Stromal cell of bone marrow (primary cell): ENCODE data around the gene MYOC.
"Not testable (repeated sequence)": the region's sequence is repeated elsewhere in the genome, so short reads cannot be mapped to it uniquely, and the experiment has no call there.

Experiments used
- DNase-seq: peaks from one replicate; pipeline ENCODE4 v3.0.0-alpha.2; 2012; ENCODE audit warnings: low read depth

MYOC gene

DNA sequence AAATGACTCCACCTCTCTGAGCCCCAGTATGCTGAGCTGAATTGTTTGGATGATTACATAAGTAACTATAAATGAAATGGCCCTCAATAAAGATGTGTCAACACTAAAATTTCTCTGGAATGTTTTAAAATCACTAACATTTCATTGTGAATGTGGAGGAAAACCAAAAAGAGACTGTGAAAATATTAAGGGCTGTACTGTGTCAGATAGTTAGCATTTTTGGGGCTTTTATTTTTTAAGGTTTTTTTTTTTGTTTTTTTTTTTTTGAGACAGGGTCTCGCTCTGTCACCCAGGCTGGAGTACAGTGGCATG, 6.3 kb downstream of the MYOC start:
- DNase-seq: no peak

DNA sequence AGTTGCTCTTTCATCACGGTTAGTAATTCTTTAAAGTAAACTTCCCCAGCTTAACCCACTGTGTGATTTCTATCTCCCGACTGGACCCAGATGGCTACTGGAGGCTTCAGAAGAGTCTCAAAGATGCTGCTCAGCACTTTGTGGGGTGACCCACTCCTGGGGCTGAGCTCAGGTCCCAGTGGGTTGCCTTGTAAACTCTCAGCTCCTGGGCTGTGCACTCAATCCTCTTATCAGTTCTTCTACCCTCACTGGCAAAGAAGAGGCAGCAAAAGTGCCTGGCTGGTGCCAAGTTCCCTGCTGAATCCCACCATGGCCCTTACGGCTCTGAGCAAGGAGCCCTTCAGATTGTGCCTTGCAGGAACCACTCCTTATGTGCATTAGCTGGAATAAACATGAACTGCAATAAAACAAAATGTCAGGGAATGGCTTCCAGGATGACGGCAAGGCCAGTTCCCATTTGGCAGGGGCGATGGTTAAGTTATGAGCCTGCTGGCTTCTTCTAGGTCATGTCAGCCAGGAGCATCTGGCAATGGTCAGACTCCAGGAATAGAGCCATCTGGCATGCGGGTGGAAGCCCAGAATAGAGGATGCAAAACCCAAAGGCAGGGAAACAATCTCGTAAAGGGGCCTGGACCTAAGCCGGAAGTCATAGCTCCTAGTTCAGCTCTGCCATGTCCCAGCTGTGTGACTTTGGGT, 6.8 kb downstream of the MYOC start:
- DNase-seq: no peak

DNA sequence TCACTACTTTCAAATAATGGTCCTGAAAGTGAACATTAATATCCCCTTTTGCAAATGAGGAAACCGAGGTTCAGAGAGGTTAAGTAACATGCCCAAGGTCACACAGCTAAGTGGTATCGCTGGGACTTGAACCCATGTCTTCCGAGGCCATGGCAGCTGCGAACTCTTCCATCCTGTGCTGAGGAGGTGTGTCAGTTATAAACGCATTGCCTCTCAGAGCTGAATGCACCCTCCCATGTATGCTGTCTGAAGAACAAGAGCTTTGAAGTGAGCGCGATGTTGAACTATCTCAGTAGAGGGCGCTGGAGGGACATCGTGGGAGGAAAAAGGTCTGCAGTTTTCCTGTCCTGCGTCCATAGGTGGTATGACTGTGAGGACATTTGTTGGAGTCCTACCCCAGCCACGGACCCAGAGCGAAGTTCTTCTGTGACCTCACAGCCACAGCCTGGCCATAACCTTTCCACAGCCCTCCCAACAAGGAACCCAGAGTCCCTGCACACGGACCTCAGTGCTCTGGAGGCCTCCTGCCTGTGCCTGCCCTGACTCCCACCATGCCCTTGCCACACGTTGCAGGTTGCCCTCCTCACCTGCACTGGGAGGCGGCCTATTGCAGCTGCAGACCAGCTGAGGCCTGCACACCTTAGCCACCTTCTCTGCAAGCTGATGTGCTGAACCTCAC, 7.5 kb downstream of the MYOC start:
- DNase-seq: peak; percentile 79

DNA sequence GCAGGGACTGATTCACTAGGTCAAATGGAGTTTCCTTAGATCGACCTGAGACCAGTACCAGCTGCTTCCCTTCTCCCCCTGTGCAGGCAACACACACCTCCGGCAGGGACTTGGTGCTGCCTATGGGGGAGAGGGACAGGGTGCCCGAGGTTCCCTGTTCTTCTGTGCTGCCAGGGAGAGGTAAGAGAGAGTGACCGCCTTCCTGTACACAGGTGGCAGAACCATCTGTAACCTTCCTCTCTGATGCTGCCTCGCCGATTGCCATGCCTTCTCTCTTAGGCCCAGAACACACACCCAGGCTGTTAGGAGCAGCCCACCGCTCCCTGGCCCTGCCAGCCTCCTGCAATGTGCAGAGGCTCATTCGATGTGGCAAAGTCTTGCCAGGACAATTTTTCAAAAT, 9.3 kb downstream of the MYOC start:
- no peak for DNase-seq

DNA sequence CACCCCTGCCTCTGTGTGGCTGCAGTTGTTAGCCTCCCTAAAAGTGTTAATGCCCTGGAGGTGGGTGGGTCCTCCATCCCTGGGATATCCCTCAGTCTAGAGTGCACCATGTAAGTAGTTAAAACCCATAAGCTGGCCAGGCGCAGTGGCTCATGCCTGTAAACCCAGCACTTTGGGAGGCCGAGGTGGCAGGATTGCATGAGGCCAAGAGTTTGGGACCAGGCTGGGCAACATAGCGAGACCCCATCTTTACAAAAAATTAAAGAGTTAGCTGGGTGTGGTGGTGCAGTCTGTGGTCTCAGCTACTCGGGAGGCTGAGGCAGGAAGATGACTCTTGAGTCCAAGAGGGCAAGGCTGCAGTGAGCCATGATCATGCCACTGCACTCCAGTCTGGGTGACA, 10.3 kb downstream of the MYOC start:
- DNase-seq: no peak

DNA sequence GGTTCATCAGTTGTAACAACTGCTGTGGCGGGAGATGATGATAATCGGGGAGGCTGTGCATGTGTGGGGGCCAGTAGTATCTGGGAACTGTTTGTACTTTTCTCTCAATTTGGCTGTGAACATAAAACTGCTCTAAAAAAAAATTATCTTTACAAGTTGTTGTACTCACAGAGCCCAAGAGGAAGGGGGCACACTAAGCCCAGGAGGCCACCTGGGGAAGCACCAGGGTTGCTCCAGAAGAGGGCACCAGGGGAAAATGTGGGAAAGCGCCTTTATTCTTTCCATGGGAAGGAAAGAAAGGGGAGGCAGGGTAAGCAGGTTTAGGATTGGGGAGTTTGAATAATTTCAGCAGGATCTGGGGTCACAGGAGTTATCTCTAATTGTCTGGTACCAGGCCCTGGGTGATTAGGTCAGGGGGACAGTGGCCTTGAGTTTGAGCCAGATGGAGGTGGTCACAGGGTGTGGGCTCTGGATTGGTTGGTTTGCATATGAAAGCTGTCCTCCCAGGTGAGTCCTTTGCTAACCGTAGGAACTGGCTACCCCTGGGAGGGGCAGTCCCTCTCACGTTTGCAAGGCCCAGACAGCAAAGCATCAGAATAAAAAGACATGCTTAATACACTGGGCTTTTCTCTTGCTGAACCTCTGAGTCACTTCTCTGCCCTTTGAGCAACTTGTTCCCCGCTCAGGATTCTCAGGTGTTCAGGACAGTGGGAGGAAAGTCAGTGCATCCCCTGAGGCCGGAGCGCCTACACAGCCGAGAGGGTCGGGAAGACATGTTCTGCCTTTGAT, 11.2 kb downstream of the MYOC start:
- DNase-seq: no peak

DNA sequence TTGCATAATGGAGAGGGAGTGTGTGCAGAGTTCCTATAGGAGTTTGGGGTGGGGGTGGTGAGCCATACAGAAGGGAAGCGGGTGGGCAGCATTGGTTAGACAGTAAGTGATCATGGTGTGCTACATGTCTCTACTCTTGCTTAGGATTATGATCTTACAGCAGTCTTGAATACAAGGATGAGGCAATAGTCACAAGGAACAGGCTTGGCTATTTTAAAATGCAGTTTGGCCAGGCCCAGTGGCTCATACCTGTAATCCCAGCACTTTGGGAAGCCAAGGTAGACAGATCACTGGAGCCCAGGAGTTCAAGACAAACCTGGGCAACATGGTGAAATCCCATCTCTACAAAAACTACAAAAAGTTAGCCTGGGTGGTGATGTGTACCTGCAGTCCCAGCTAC, 12.3 kb downstream of the MYOC start:
- DNase-seq: no peak

DNA sequence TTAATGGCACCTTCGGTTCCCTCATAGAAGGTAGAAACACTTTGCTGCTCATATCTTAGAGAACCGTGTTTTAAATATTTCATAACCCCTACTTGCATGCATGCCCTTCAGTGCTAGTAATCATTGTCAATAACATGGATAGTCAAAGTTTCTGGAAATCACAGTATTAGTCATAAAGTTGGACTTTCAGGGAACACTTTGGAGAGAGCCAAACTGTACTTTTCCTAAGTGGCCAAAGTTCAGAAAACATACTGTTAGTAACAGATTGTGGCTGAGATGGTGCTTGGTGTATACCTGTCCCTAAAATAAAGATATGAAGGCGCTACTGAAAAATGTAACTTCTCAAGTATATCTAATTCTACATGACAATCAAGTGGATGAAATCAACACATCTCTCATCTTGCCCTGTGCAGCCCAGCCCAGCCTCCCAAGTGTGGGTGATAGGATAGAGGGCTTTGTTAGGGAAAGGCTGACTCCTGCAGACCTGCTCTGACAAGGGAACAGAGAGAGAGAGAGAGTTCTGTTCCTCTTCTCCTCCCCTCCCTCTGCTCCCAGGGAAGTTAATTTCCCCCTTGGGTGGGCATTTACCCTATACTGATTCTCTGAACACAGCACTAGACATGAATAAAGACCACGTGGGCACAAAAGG, 14.4 kb downstream of the MYOC start:
- DNase-seq: no peak

DNA sequence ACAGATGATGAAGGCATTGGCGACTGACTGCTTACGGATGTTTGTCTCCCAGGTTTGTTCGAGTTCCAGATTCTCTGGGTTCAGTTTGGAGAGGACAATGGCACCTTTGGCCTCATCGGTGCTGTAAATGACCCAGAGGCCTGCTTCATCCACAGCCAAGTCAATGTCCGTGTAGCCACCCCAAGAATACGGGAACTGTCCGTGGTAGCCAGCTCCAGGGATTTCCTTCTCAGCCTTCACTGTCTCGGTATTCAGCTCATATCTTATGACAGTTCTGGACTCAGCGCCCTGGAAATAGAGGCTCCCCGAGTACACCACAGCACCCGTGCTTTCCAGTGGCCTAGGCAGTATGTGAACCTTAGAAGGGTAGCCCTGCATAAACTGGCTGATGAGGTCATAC, 16.3 kb downstream of the MYOC start:
- no peak for DNase-seq

DNA sequence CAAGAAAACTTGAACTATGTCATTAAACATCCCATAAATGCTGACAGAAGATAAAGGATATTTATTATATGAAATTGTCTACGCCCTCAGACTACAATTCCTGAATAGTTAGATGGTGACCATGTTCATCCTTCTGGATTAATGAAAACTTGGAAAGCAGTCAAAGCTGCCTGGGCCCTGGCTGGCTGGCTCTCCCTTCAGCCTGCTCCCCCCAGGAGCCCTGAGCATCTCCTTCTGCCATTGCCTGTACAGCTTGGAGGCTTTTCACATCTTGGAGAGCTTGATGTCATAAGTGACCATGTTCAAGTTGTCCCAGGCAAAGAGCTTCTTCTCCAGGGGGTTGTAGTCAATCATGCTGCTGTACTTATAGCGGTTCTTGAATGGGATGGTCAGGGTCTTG, 16.8 kb downstream of the MYOC start:
- no peak for DNase-seq

DNA sequence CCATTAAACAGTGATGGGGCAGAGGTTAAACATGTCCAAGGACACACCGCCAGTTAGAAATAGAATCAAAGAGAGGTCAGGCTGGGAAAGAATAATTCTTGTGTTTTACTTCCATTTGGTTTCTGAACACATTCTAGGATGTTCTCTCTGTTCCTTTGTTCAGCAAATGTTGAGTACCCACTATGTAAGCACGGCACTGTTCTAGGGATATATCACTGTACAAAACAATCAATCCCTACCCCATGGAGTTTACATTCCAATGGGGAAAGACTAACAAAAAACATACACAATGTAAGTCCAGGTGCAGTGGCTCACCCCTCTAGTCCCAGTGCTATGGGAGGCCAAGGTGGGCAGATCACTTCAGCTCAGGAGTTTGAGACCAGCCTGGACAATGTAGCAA, 24.3 kb downstream of the MYOC start:
- DNase-seq: no peak

DNA sequence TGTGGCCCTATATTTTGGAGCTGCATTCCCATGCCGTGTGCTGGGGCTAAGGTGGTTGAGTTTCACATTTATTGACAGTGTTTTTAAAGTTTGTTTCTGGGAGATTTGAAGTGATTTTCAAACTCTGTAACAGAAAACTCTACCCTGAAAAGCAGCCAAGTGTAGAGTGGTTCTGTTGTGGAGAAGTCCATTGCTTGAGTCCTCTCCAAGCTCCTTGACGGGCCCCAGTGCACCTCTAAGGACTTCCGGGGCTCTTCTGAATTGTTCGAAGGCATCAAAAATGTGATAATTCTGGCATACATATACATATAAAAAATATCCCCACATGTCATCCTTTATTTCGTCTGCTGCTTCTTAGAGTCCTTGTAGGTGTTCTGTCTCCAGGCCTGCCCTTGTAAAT, 25.5 kb downstream of the MYOC start:
- DNase-seq: no peak

DNA sequence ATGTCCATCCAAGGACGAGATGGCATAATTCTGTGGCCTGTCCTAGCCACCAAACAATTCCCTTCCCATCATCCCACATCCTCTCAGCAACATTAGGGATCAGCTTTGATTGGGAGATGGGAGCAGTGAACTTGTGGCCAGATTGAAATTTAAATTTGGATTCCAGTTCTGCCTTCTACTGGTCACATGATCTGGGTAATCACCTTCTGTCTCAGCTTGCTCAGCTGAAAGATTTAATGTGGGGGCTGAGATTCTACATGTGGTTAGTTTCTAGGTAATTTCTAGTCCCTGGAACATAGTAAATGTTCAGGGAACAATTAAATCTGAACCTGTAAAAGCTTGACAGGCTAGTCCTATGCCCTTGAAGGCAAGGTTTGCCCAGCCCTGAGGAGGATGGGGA, 27.3 kb downstream of the MYOC start:
- DNase-seq: no peak

DNA sequence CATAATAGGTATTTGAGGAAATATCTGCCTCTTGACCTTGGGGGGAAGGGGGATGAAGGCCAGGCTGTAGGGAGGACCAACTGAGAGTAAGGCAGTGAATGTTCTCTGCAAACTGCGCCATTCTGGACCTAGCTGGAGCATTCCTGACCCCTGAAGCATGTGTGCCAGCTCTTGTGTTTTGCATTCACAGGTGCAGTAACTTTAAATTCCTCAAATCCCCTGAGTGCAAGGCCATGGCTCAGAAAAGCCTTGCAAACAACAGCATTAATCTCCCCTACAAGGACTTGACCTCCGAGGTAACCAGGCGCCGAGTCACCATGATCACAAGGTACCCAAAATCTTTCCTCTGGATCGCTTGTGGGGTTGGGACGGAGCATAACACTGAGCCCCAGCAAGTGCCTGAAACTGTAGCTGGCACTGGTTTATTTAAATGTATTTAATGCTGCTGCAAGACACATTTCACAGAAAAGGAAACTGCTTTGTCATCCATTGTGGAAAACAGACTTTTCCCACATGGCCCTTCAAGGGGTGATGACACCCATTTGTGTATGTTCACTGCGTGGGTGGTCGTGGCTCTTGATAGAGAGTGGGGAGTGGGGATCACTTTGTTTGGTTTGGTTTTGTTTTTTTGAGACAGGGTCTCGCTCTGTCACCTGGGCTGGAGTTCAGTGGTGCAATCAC, 28.7 kb downstream of the MYOC start:
- no peak for DNase-seq

DNA sequence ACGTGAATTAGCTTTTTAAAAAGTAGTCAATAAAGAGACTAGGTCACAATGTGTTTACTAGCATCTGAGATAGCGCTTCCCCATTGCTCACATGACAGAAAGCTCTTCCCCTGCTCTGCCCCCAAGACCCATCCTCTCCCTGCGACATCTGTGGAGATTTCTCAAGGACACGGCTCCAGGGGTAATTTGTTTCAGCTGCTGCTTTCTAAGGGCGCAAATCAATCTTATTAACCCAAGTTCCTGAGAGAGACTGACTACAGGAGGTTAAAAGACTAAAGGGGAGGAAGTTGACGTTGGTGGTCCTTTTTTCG, 30.4 kb downstream of the MYOC start, which contains the start of gene MYOCOS:
Gene MYOCOS, plus strand, starts transcription at position 92 of the 311 bp plus-strand sequence. CDS start 1,641 bp downstream, outside the sequence.
- no peak for DNase-seq

DNA sequence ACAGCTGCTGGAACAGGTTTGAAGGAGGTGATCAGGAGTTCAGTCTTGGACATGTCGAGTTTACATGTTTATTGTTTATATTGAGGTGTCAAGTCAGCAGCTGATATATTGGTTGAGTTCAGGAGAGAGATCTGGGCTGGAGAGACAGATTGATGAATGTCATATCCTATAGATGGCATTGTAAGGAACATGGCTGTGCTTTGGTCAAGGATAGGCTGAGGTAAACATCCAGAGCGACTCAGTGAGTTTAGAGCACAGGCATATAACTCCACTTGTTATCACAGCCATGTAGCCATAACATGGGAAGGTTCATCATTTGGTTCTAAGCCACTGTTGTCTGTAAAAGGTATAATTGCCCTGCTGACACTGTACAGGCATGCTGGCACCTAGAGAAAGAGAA, 35.9 kb downstream of the MYOC start:
- DNase-seq: no peak

DNA sequence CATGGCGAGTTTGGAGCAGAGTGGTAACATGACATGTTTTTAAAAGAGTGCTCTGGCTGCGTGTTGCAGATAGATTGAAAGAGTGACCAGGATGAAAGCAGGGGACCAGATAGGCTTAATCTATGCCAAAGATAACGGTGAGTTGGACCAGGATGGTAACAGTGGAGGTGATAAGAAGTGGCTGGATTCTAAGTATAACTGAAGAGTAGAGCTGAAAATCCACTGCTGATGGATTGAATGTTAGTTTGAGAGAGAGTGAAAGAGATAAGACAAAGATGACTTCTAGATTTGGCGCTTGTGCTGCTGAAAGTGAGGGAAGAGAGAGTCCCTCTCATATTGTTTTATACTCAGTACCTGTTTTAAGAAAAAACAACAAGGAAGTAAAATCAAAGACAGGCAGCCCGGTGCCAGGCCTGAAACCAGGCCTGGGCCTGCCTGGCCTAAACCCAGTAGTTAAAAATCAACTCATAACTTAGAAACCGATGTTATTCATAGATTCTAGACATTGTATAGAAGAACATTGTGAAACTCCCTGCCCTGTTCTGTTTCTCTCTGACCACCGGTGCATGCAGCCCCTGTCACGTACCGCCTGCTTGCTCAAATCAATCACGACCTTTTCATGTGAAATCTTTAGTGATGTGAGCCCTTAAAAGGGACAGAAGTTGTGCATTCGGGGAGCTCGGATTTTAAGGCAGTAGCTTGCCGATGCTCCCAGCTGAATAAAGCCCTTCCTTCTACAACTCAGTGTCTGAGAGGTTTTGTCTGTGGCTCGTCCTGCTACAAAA, 37.2 kb downstream of the MYOC start:
- DNase-seq: not testable (repeated sequence)

DNA sequence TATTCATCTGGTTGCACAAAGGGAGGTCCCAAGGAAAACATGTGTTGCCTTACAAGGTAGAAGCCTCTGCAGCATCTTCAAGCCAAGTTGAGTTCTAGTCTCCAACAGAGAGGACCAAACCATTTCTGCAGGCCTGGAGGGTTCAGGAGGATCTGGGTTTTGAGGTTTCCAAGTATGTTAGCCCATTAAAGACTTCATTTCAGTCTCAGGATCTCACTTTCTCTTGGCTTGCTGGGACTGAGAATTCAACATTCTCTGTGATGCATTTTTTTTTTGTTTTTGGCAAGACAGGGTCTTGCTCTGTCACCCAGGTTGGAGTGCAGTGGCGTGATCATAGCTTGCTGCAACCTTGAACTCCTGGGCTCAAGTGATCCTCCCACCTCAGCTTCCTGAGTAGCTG, 39.2 kb downstream of the MYOC start:
- no peak for DNase-seq

DNA sequence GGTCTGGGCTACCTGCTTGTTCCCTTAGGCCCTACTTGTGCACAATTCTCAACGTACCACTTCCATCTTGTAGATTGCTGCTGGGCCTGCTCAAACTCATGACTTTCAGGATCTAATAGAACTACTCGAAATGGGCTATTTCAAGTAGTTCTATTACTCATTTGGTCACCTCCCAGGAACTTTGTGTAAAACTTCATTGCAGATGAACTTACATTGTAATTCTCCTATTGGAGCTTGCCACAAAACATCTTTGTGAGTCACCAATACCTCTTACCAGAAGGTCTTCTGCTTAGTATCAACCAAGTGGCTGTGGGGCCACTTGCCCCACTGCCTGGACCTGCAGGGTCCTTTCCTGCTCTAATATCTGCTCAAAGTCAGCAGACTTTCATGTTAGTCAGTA, 41.2 kb downstream of the MYOC start:
- peak; percentile 9 for DNase-seq

DNA sequence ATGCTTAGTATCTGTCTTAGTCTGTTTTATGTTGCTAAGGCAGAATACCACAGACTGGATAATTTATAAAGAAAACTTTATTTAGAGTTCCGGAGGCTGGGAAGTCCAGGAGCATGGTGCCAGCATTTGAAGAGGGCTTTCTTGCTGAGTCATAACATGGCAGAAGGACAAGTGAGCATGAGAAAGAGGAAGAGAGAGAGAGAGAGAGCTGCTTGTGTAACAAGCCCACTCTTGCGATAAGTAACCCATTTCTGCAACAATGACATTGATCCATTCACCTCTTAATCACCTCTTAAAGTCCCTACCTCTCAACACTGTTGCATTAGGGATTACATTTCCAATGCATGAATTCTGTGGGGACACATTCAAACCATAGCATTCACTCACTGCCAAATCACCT, 42.1 kb downstream of the MYOC start:
- DNase-seq: peak; percentile 36

DNA sequence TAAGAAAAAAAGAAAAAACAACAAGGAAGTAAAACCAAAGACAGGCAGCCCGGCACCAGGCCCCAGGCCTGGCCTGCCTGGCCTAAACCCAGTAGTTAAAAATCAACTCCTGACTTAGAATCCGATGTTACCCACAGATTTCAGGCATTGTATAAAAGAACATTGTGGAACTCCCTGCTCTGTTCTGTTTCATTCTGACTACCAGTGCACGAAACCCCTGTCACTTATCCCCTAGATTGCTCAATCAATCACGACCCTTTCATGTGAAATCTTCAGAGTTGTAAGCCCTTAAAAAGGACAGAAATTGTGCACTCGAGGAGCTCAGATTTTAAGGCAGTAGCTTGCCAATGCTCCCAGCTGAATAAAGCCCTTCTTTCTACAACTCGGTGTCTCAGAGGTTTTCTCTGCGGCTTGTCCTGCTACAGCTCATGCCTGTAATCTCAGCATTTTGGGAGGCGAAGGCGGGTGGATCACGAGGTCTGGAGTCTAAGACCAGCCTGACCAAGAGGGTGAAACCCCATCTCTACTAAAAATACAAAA, 46.0 kb downstream of the MYOC start:
- no peak for DNase-seq
